ENCODE results near the gene DDX54.

DNA sequence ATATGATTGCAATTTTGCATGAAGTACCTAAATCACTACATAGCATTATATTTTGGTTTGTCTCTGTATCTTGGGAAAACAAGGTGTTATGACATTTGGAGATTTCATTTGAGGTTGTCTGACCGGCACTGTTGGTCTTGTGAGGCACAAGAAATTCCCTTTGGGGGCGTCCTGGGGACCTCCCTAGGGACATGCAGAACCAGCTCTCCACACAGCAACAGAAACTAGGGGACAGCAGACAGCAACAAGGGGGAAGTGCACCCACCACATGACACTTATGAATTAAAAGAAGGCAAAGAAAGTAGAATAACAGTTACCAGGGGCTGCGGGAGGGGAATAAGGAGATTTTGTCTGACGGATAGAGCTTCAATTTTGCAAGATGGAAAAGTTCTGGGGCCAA, 14.4 kb downstream of the DDX54 start:
- TF ChIP-seq, protein P1, sequence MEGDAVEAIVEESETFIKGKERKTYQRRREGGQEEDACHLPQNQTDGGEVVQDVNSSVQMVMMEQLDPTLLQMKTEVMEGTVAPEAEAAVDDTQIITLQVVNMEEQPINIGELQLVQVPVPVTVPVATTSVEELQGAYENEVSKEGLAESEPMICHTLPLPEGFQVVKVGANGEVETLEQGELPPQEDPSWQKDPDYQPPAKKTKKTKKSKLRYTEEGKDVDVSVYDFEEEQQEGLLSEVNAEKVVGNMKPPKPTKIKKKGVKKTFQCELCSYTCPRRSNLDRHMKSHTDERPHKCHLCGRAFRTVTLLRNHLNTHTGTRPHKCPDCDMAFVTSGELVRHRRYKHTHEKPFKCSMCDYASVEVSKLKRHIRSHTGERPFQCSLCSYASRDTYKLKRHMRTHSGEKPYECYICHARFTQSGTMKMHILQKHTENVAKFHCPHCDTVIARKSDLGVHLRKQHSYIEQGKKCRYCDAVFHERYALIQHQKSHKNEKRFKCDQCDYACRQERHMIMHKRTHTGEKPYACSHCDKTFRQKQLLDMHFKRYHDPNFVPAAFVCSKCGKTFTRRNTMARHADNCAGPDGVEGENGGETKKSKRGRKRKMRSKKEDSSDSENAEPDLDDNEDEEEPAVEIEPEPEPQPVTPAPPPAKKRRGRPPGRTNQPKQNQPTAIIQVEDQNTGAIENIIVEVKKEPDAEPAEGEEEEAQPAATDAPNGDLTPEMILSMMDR (IDR thresholded peaks at IDR 0.05) = no peak
- TF ChIP-seq, protein P2, sequence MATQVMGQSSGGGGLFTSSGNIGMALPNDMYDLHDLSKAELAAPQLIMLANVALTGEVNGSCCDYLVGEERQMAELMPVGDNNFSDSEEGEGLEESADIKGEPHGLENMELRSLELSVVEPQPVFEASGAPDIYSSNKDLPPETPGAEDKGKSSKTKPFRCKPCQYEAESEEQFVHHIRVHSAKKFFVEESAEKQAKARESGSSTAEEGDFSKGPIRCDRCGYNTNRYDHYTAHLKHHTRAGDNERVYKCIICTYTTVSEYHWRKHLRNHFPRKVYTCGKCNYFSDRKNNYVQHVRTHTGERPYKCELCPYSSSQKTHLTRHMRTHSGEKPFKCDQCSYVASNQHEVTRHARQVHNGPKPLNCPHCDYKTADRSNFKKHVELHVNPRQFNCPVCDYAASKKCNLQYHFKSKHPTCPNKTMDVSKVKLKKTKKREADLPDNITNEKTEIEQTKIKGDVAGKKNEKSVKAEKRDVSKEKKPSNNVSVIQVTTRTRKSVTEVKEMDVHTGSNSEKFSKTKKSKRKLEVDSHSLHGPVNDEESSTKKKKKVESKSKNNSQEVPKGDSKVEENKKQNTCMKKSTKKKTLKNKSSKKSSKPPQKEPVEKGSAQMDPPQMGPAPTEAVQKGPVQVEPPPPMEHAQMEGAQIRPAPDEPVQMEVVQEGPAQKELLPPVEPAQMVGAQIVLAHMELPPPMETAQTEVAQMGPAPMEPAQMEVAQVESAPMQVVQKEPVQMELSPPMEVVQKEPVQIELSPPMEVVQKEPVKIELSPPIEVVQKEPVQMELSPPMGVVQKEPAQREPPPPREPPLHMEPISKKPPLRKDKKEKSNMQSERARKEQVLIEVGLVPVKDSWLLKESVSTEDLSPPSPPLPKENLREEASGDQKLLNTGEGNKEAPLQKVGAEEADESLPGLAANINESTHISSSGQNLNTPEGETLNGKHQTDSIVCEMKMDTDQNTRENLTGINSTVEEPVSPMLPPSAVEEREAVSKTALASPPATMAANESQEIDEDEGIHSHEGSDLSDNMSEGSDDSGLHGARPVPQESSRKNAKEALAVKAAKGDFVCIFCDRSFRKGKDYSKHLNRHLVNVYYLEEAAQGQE (IDR thresholded peaks at IDR 0.05; ENCODE audit: insufficient read depth in 1 of 2, low read depth in 2 of 2, low read length in 1 of 2) = no peak
- no peak for TF ChIP-seq POLR2AphosphoS5 (IDR thresholded peaks at IDR 0.05; ENCODE audit: low read depth, low read length)
- no peak for TF ChIP-seq TCF7L2 (IDR thresholded peaks at IDR 0.05; ENCODE audit: low read depth, low read length)
- no peak for TF ChIP-seq SIN3A (IDR thresholded peaks at IDR 0.05; ENCODE audit: borderline replicate concordance, insufficient read depth, low read depth, low read length)
